ENCODE measurements around the gene SYCP3.

DNA sequence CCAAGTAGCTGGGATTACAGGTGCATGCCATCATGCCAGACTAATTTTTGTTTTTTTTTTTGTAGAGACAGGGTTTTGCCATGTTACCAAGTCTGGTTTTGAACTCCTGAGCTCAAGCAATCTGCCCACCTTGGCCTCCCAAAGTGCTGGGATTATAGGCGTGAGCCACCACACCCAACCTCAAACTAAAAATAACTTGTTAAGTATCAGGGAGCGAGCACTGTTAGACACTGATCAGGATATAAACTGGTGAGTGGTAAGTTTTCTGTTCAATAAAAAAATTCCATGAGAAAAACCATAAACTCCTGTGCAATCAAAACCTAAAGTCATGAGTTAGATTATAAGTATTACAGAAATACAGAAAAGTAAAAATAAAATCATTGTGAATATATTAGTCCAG is 44.6 kb upstream of the SYCP3 start:
- TF ChIP-seq, protein P1, sequence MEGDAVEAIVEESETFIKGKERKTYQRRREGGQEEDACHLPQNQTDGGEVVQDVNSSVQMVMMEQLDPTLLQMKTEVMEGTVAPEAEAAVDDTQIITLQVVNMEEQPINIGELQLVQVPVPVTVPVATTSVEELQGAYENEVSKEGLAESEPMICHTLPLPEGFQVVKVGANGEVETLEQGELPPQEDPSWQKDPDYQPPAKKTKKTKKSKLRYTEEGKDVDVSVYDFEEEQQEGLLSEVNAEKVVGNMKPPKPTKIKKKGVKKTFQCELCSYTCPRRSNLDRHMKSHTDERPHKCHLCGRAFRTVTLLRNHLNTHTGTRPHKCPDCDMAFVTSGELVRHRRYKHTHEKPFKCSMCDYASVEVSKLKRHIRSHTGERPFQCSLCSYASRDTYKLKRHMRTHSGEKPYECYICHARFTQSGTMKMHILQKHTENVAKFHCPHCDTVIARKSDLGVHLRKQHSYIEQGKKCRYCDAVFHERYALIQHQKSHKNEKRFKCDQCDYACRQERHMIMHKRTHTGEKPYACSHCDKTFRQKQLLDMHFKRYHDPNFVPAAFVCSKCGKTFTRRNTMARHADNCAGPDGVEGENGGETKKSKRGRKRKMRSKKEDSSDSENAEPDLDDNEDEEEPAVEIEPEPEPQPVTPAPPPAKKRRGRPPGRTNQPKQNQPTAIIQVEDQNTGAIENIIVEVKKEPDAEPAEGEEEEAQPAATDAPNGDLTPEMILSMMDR (conservative IDR thresholded peaks at IDR 0.05 in 1 of 2, IDR thresholded peaks at IDR 0.05 in 1 of 2; ENCODE audit: low read depth in 1 of 2, low read length in 2 of 2): no peak
- TF ChIP-seq EZH2 (IDR thresholded peaks at IDR 0.05; ENCODE audit: low read length, missing control alignments): no peak
